Measurements from ENCODE around the gene NBEA. TPM values are rescaled to one million over a fixed set of nuclear protein-coding genes. Genes with fewer than 3 reads are reported as not detected.

Gene NBEA
- total RNA-seq, 2 experiments from 2014 or later = 0.12 to 0.23 TPM

DNA sequence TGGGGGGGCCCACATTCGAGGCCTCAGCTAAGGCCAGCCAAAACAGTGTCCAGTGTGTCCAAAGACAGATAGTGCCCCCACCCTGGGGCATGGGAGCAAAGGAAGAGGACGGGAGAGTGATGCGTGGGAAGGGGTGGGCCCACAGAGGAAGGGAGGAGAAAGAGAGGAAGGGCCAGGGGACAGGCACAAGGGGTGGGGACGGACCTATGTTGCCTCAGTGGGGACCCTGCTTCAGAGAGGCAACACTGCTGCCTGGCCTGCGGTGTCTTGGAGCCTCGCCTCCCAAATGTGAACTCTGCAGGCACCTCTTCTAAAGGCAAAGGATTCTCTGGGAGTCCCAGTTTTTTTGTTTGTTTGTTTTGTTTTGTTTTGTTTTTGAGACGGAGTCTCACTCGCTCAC lies 764.7 kb downstream of the NBEA start:
- peaks cover 2% of the 10 kb centered on the region for H3K9me3 Mint-ChIP-seq (ENCODE audit: low read depth)
- H3K4me1 Mint-ChIP-seq = no peaks in the 10 kb centered on the region
- DNase-seq (no peak), ATAC-seq (no peak)
- no peak overlapping the region for H3K27ac Mint-ChIP-seq
- no peaks in the 10 kb centered on the region for H3K27me3 Mint-ChIP-seq
- H3K4me3 Mint-ChIP-seq = no peak overlapping the region
- CTCF ChIA-PET = no interaction called here
- H3K36me3 Mint-ChIP-seq = no peaks in the 10 kb centered on the region

DNA sequence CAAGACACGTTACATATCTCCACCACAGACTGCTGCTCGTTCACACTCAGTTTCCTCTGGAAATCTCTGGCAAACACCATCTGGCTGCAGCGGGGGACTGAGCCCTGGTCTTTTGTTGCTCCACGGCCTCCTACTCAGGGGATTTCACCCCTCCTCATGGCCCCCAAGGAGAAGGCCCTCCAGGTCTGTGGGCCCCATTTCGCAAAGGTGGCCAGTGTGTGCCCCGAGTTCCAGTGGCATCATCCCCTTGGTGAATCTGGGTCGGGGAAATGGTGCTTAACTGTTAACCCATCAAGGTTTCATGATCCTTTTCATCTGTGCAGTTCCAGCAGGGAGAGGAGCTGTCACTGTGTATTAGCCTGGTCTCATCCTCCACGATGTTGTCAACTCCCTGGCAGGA lies 769.8 kb downstream of the NBEA start:
- no peak for DNase-seq
- H3K9me3 Mint-ChIP-seq (ENCODE audit: low read depth) = peaks cover 2% of the 10 kb centered on the region
- no peaks in the 10 kb centered on the region for H3K36me3 Mint-ChIP-seq
- H3K4me3 Mint-ChIP-seq = no peak overlapping the region
- no peak overlapping the region for H3K27ac Mint-ChIP-seq
- CTCF ChIA-PET = no interaction called here
- H3K4me1 Mint-ChIP-seq = no peaks in the 10 kb centered on the region
- no peaks in the 10 kb centered on the region for H3K27me3 Mint-ChIP-seq
- ATAC-seq = no peak

DNA sequence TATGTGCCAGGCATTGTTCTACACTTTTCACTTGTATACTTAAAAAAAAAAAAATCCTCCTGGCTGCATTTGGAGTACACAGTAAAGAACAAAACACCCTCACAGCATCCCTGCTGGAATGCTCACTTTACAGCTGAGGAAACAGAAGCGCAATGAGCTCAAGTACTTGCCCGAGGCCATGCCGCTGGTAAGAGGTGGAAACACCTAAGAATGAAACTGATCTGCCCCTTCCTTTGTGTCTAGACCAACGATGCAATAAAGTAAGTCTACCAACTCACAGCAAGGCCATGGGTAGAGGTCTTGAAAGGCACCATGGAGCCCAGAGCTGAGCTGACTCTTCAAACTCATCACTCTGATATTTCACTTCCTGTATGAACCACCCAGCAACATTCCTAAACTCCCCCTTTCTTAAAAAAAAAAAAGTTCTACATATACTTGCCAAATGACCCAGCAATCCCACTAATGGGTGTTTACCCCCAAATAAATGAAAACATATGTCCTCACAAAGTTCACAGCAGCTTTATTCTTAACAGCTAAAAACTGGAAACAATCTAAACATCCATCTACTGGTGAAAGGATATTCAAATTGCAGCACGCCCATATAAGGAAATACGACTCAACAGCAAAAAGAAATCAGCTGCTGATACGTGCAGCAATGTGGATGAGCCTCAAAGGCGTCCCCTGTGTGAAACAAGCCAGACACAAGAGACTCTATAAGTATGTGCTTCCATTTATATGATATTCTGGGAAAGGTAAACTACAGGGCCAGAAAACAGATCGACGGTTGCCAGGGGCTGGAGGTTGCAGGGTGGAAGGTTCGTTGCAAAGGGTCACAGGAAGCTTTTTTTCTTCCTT lies 771.1 kb downstream of the NBEA start:
- DNase-seq (no peak), ATAC-seq (no peak)
- CTCF ChIA-PET = no interaction called here
- H3K4me1 Mint-ChIP-seq = no peaks in the 10 kb centered on the region
- no peak overlapping the region for H3K4me3 Mint-ChIP-seq
- no peak overlapping the region for H3K27ac Mint-ChIP-seq
- H3K9me3 Mint-ChIP-seq (ENCODE audit: low read depth) = no peaks in the 10 kb centered on the region
- H3K36me3 Mint-ChIP-seq = no peaks in the 10 kb centered on the region
- H3K27me3 Mint-ChIP-seq = no peaks in the 10 kb centered on the region

DNA sequence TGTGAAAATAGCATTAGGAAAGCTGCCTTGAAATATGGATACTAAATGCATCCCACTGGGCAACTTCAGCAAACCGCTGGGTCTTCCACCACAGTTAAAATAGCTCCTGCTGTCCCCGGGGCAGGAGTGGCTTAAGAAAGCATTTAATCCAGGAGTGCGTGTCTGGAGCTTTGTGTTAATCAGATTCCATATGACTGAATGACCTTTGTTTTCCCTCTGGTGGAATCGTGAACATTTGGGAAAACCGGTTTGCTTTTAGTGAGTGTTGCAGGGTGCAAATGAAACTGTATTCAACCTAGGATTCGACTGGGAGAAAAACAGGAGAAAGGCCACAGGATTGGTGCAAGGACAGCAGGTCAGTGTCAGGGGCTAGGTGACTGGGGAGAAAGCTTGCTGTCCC lies 772.1 kb downstream of the NBEA start:
- CTCF ChIA-PET = no interaction called here
- DNase-seq = no peak
- Mint-ChIP-seq H3K4me3 (no peak overlapping the region), H3K27ac (no peak overlapping the region), H3K9me3 (ENCODE audit: low read depth) (no peaks in the 10 kb centered on the region), H3K36me3 (no peaks in the 10 kb centered on the region), H3K4me1 (no peaks in the 10 kb centered on the region), H3K27me3 (no peaks in the 10 kb centered on the region)
- no peak for ATAC-seq

DNA sequence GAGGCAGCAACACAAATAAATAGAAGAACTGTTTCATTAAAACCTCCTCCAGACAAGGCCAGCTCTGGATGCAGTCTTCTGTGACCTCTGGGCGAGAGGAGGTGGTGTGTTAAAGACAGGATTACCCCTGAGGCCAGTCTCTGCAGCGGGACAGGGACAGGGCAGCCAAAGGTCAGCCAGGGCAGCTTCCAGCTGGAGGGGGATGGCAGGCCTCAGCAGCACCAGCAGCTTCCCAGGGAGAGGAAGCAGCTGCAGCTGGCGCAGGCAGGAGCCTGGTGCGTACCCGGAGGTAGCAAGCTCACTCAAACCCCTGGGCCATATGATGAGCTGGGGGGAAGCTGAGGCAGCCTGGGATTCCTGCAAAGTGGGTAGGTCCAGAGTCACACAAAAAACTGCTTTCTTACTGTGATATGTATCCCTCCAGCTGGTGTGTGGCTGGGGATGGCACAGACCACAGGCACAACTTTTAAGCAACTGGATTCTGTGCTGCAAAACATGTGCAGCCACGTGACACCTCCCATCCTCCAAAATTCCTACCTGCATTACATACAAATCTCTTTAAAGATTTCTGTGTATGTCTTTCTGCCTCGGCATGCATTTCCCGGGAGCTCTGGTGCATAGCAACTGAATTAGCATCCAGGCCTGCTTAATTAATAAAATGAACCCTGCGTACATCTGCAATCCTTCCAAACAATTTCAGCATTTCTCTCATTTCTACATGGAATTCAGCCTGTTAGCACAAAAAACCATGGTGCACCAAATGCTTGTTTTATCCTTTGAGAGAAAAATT lies 772.7 kb downstream of the NBEA start:
- DNase-seq = no peak
- ATAC-seq = no peak
- no peak overlapping the region for H3K27ac Mint-ChIP-seq
- H3K4me3 Mint-ChIP-seq = no peak overlapping the region
- no peaks in the 10 kb centered on the region for H3K27me3 Mint-ChIP-seq
- CTCF ChIA-PET = no interaction called here
- no peaks in the 10 kb centered on the region for H3K9me3 Mint-ChIP-seq (ENCODE audit: low read depth)
- H3K4me1 Mint-ChIP-seq = no peaks in the 10 kb centered on the region
- H3K36me3 Mint-ChIP-seq = no peaks in the 10 kb centered on the region

DNA sequence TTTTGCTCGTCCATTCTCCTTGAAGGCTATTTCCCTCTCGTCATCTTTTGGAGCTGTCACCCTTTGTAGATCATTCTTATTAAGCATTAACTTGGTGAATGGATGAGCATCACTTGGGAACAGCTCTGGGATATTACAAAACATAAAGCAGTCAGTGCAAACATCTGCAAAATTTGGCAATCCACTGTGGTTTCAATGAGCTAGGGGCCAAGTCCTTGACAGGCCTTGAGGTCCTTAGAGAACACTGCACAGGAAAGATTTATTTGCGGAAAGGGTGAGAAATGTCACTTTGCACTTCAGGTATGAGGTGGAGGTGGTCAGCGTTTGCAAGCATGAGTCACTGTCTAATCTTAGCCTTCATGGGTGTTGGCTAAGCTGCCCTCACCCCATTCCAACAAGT lies 774.1 kb downstream of the NBEA start:
- Mint-ChIP-seq H3K27ac (no peak overlapping the region), H3K9me3 (ENCODE audit: low read depth) (no peaks in the 10 kb centered on the region), H3K36me3 (no peaks in the 10 kb centered on the region), H3K27me3 (no peaks in the 10 kb centered on the region), H3K4me3 (no peak overlapping the region), H3K4me1 (no peaks in the 10 kb centered on the region)
- ATAC-seq (no peak), DNase-seq (no peak)
- CTCF ChIA-PET = no interaction called here

DNA sequence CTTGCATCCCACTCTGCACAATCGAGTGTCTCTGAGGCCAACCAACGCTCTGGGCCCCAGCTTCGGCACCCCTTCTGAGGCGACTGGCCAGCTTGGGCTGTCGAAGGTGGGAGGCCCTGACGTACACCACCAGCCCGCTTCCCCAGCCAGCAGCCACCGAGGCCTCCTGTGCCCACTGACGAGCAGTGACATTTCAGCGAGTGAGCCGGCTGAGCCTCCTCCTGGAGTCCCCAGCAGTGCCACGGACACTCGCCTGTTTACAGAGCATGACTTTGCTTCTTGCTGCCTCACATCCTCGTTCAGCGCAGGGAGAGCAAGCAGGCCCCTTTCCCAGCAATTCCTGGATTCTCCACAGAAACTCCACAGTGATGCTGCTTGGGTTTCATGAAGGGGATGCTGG lies 774.7 kb downstream of the NBEA start:
- H3K27ac Mint-ChIP-seq = no peak overlapping the region
- H3K9me3 Mint-ChIP-seq (ENCODE audit: low read depth) = no peaks in the 10 kb centered on the region
- DNase-seq (no peak), ATAC-seq (no peak)
- no peaks in the 10 kb centered on the region for H3K4me1 Mint-ChIP-seq
- CTCF ChIA-PET = no interaction called here
- H3K36me3 Mint-ChIP-seq = no peaks in the 10 kb centered on the region
- H3K27me3 Mint-ChIP-seq = no peaks in the 10 kb centered on the region
- no peak overlapping the region for H3K4me3 Mint-ChIP-seq

DNA sequence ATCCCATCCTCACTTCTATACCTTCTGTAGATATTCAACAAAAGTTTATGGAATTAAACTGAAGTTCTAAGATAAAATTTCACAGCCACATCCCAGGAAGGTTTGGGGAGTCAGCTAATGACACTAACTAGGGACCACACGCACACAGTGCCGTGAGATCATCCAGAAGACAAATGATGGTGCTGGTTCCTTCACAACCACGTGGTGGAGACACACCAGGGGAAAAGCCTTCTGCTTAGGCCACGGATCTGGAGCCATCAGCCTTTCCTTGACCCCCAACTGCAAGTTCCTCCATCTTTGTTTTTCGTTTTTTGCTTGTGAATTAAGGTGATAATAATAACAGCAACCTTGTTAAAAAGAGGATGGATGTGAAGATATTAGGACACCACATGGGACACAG lies 776.0 kb downstream of the NBEA start:
- CTCF ChIA-PET = no interaction called here
- H3K27ac Mint-ChIP-seq = no peak overlapping the region

DNA sequence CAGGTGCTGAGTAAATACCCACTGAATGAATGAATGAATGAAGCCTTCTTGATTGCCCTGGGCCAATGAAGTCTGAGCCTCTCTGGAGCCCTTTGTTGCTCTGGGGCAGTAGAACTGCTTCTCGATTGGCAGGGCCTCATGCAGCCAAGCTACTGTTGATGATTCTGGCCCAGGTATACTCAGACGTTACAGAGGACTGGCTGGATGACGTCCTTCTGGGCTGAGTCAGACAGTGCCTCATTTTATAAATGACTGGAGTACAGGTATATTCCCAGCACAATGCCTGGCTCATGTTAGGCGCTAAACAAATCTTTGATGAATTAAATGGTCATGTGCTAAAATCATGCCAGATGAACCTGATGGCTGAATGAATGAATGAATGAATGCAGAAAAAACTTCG lies 778.2 kb downstream of the NBEA start:
- Mint-ChIP-seq H3K36me3 (no peaks in the 10 kb centered on the region), H3K27ac (no peak overlapping the region), H3K4me3 (no peak overlapping the region), H3K27me3 (peaks cover 3% of the 10 kb centered on the region), H3K4me1 (no peaks in the 10 kb centered on the region), H3K9me3 (ENCODE audit: low read depth) (no peaks in the 10 kb centered on the region)
- DNase-seq (no peak), ATAC-seq (no peak)
- CTCF ChIA-PET = no interaction called here

More for the DNA sequence above, 776.0 kb downstream of the NBEA start:
- Mint-ChIP-seq H3K27me3 (peaks cover under 1% of the 10 kb centered on the region), H3K36me3 (no peaks in the 10 kb centered on the region), H3K9me3 (ENCODE audit: low read depth) (no peaks in the 10 kb centered on the region), H3K4me3 (no peak overlapping the region), H3K4me1 (no peaks in the 10 kb centered on the region)
- DNase-seq (no peak), ATAC-seq (no peak)

DNA sequence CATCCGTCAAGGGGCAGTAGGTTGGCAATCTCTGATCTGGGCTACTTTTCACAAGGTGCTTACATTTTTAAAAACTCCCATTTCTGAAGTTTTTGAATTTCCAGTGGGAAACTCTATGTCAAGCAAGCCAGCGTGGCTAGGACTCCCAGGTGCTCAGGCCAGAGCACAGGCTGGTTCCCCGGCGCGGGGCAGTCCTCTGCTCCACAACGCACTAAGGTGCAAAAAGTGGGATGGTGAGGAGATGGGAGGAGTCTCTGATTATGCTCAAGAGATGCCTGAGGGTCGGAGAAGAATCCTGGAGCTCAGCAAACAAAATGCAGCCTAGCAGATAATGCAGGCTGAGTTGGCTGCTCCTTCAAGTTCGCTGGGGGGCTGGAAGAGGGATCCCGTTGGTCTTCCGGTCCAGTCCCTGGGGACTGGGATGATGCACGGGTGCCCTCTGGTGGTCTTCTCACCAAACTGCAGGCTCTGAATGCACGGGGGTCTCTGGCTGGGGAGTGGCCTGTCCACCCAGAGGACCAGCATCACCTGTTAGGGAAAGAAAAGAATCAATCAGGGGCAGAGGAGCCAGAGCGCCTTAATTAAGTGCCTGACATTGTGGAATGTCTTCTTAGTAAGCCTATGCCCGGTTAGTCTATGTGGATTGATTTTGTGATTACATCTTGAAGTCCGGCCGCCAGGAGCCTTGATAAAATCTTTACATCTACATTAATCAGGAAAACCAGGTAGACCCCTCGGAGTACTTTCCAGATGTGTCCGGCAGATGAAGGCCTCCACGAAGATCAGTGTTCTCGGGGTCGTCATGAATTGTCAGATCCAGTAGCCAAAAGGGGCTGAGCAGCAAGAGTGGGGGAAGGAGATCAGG lies 778.9 kb downstream of the NBEA start:
- H3K27me3 Mint-ChIP-seq = peaks cover 3% of the 10 kb centered on the region
- CTCF ChIA-PET = no interaction called here
- DNase-seq = peak; percentile 42
- no peaks in the 10 kb centered on the region for H3K36me3 Mint-ChIP-seq
- no peak for ATAC-seq
- no peak overlapping the region for H3K4me3 Mint-ChIP-seq
- no peak overlapping the region for H3K27ac Mint-ChIP-seq
- H3K9me3 Mint-ChIP-seq (ENCODE audit: low read depth) = no peaks in the 10 kb centered on the region
- H3K4me1 Mint-ChIP-seq = no peaks in the 10 kb centered on the region
